ENCODE results near the gene TPRG1L.
"Not testable (repeated sequence)": the region's sequence is repeated elsewhere in the genome, so short reads cannot be mapped to it uniquely, and the experiment has no call there.

The TPRG1L gene

GRCh38 chr1:3584915-3585314 is 39.9 kb upstream of the TPRG1L start:
- no peaks in the 10 kb centered on the region for H3K36me3 ChIP-seq (ENCODE audit: low read depth)
- TF ChIP-seq CTCF (IDR thresholded peaks at IDR 0.05; ENCODE audit: poor library complexity, severe bottlenecking): no peak
- H3K4me1 ChIP-seq (ENCODE audit: insufficient read depth, poor library complexity, severe bottlenecking): no peaks in the 10 kb centered on the region
- DNase-seq (ENCODE audit: low spot score) (no peak), ATAC-seq (ENCODE audit: low read depth) (no peak)
- no peak overlapping the region for H3K4me3 ChIP-seq (ENCODE audit: severe bottlenecking)
- H3K27ac ChIP-seq (ENCODE audit: poor library complexity, severe bottlenecking): no peak overlapping the region
- H3K9me3 ChIP-seq (ENCODE audit: severe bottlenecking): no peaks in the 10 kb centered on the region
- H3K27me3 ChIP-seq (ENCODE audit: insufficient read depth, poor library complexity, severe bottlenecking): no peaks in the 10 kb centered on the region

- H3K36me3 ChIP-seq (ENCODE audit: low read depth); H3K27ac ChIP-seq (ENCODE audit: poor library complexity, severe bottlenecking); ATAC-seq (ENCODE audit: low read depth); H3K4me3 ChIP-seq (ENCODE audit: severe bottlenecking); H3K27me3 ChIP-seq (ENCODE audit: insufficient read depth, poor library complexity, severe bottlenecking); DNase-seq (ENCODE audit: low spot score); H3K9me3 ChIP-seq (ENCODE audit: severe bottlenecking); H3K4me1 ChIP-seq (ENCODE audit: insufficient read depth, poor library complexity, severe bottlenecking): not testable (repeated sequence)
These were observed 39.4 kb upstream of the TPRG1L start for GRCh38 chr1:3585353-3585868.

- no peaks in the 10 kb centered on the region for H3K36me3 ChIP-seq (ENCODE audit: low read depth)
- no peaks in the 10 kb centered on the region for H3K4me1 ChIP-seq (ENCODE audit: insufficient read depth, poor library complexity, severe bottlenecking)
- H3K4me3 ChIP-seq (ENCODE audit: severe bottlenecking): no peak overlapping the region
- H3K27ac ChIP-seq (ENCODE audit: poor library complexity, severe bottlenecking): no peak overlapping the region
- no peaks in the 10 kb centered on the region for H3K9me3 ChIP-seq (ENCODE audit: severe bottlenecking)
- DNase-seq (ENCODE audit: low spot score) (no peak), ATAC-seq (ENCODE audit: low read depth) (no peak)
- no peak for TF ChIP-seq CTCF (IDR thresholded peaks at IDR 0.05; ENCODE audit: poor library complexity, severe bottlenecking)
- H3K27me3 ChIP-seq (ENCODE audit: insufficient read depth, poor library complexity, severe bottlenecking): no peaks in the 10 kb centered on the region
These were observed 38.8 kb upstream of the TPRG1L start for GRCh38 chr1:3585940-3586568.

GRCh38 chr1:3586986-3587759 is 37.6 kb upstream of the TPRG1L start:
- Histone ChIP-seq H3K9me3 (ENCODE audit: severe bottlenecking) (no peaks in the 10 kb centered on the region), H3K4me1 (ENCODE audit: insufficient read depth, poor library complexity, severe bottlenecking) (no peaks in the 10 kb centered on the region), H3K36me3 (ENCODE audit: low read depth) (no peaks in the 10 kb centered on the region), H3K27ac (ENCODE audit: poor library complexity, severe bottlenecking) (no peak overlapping the region), H3K4me3 (ENCODE audit: severe bottlenecking) (no peak overlapping the region), H3K27me3 (ENCODE audit: insufficient read depth, poor library complexity, severe bottlenecking) (no peaks in the 10 kb centered on the region)
- DNase-seq (ENCODE audit: low spot score) (no peak), ATAC-seq (ENCODE audit: low read depth) (peak; percentile 79)
- no peak for TF ChIP-seq CTCF (IDR thresholded peaks at IDR 0.05; ENCODE audit: poor library complexity, severe bottlenecking)

GRCh38 chr1:3588395-3588794 is 36.4 kb upstream of the TPRG1L start:
- H3K4me3 ChIP-seq (ENCODE audit: severe bottlenecking): no peak overlapping the region
- no peak for TF ChIP-seq CTCF (IDR thresholded peaks at IDR 0.05; ENCODE audit: poor library complexity, severe bottlenecking)
- ATAC-seq (ENCODE audit: low read depth) (no peak), DNase-seq (ENCODE audit: low spot score) (no peak)
- H3K27ac ChIP-seq (ENCODE audit: poor library complexity, severe bottlenecking): no peak overlapping the region
- H3K27me3 ChIP-seq (ENCODE audit: insufficient read depth, poor library complexity, severe bottlenecking): no peaks in the 10 kb centered on the region
- H3K36me3 ChIP-seq (ENCODE audit: low read depth): no peaks in the 10 kb centered on the region
- H3K9me3 ChIP-seq (ENCODE audit: severe bottlenecking): no peaks in the 10 kb centered on the region
- no peaks in the 10 kb centered on the region for H3K4me1 ChIP-seq (ENCODE audit: insufficient read depth, poor library complexity, severe bottlenecking)
